ENCODE data around the gene SHISA6.
"Not testable (repeated sequence)": the region's sequence is repeated elsewhere in the genome, so short reads cannot be mapped to it uniquely, and the experiment has no call there.

SHISA6 gene

DNA sequence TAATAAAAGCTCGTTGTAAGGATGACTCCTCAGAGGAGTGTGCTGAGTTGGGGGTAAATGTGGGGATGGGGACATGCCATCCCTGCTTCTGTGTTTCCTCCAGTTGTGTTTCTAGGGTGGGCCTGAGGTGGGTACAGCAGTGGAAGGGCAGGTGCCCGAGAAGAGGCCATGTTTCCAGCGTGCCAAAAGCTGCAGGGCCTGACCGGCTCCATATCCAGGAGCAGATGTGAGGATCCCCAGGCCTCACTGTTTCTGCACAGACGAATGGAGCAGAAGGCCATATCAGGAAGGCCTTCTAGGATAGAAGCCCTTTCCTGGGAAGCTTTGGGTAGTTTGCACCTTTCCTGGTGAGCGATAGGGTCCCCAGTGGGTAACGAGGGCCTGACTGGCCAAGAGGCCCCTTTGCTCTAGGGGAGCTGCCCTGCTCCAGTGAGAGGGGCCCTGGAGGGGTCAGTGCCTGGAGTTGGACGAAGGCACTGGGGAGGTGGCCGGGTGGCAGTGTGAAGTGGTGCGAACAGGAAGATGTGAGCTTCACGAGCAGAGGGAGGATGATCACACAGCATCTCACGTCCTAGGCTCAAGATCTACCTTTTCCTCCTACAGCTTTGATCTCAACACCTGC, 62.9 kb downstream of the SHISA6 start:
- no peak for DNase-seq (ENCODE audit: low read depth)

DNA sequence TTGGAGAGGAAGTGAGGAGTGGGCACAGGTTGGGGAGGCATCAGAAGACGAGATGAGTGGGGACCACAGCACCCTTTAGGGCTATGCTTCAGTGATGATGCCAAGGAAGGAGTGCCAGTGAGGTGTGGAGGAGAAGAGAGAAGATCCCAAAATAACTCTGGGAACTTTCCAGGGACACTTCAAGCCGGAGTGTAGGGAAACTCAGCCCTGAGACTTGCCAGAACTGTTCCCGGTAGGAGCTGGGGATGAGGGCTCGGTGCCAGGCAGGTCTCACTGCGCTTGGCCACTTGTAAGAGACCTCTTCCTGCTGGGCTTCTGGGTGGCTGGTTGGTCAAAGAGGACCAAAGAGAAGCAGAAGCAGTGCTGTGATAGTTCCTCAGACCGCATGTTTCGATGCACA, 63.6 kb downstream of the SHISA6 start:
- no peak for DNase-seq (ENCODE audit: low read depth)

DNA sequence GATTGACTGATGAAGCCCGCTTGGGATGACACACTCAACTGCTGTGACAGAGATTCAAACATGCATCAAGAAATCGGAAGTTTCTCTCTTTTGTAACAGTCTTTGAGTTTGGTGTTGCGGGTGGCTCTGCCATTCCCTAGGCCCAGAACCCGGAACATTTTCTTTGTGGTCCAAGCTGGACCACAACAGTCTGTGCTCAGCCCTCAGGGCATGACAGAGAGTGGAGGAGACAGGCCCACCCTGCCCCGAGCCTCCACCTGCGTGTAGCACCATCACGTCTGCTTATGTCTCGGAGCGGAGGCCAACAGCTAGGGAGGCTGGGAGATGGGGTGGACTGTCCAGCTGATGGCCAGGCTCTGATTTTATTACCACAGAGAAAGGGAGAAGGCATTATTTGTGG, 64.5 kb downstream of the SHISA6 start:
- no peak for DNase-seq (ENCODE audit: low read depth)

DNA sequence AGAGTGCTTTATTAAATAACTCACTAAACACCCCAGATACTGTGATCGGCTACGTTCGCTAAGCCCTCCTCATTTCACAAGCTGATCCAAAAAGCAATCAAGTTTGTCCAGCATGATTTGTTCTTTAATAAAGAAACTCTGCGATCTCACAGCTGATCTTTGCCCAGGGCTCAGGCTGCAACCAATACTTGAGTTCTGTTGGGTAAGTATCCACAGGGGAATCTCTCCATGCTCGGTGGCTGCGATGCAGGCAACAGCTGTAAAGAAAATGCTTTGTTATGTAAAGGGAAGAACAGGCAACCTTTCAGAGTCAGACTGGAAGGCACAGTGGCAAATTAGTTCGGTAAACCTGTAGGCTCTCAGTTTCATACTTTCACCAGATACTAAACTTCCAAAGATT, 67.5 kb downstream of the SHISA6 start:
- DNase-seq (ENCODE audit: low read depth): no peak

DNA sequence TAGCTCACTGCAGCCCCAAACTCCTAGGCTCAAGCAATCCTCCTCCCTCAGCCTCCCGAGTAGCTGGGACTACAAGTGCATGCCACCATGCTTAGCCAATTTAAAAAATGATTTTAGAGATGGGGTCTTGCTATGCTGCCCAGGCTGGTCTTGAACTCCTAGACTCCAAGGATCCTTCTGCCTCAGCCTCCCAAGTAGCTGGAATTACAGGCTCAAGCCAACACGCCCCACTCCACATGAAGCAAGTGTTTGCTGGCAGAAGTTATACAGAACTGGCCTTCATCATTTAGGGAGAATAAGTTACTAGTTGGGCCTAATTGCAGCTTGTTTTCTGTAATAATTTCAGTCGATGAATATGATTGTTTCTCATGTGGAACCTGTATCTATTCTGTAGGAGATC, 68.0 kb downstream of the SHISA6 start:
- DNase-seq (ENCODE audit: low read depth): no peak

DNA sequence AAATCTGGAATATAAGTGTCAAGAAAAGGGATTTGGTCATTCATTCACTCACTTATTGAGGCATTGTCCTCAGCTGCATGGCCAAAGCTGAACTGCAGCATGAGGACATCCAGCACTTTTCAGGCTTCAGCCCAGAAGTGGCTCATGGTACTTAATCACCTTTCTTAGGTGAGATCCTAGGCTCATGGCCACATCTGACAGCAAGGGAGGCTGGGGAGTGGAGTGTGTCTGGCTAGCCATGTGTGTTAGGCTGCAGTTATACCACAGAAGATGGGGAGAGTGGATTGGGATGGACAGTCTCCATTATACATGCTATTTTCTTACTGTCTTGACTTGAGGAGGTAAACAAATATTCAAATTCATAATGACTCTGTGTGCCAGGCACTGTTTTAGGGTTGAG, 68.8 kb downstream of the SHISA6 start:
- no peak for DNase-seq (ENCODE audit: low read depth)

DNA sequence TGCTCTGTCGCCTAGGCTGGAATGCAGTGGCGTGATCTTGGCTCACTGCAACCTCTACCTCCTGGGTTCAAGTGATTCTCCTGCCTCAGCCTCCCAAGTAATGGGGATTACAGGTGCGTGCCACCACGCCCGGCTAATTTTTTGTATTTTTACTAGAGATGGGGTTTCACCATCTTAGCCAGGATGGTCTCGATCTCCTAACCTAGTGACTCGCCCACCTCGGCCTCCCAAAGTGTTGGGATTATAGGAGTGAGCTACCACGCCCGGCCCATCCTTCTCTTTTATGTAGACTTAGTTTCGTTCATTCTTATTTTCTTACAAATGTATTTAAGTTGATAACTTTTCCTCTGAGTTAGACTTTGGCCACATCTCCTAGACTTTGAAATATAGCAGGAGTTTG, 75.4 kb downstream of the SHISA6 start:
- not testable (repeated sequence) for DNase-seq (ENCODE audit: low read depth)

DNA sequence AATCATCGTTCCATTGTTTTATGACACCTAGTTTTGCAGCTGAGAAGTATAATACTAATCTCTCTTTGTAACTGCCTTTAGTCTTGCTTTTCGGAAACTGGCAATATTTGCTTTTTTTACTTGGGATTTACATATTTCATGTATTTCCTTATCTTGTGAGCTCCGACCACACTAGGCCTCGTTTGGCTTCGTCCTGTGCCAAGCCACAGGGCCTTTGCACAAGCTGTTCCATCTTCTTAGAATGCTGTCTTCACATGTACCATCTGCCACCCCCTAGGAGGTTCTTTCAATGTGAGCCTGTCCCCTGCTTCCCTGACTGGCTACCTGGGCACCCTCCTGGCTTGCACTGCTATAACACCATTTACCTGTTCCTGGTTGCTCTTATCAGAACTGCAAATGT, 77.2 kb downstream of the SHISA6 start:
- DNase-seq (ENCODE audit: low read depth): no peak

DNA sequence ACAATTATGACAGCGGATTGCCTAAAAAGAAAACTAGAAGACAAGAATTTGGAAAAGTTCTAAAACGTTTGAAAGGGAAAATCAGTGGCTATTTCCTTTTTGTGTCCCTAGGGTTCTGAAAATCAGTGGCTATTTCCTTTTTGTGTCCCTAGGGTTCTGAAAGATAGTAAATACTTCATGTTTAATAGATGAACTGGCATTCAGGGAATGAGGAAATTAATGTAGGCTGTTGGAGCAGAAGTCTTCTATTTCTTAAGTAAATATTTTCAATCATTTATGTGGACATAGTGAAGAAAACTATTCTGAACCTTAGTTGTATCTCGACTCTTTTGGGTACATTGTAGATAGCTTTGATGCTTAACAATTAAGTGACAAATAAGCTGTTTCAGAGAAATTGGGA, 78.9 kb downstream of the SHISA6 start:
- no peak for DNase-seq (ENCODE audit: low read depth)

DNA sequence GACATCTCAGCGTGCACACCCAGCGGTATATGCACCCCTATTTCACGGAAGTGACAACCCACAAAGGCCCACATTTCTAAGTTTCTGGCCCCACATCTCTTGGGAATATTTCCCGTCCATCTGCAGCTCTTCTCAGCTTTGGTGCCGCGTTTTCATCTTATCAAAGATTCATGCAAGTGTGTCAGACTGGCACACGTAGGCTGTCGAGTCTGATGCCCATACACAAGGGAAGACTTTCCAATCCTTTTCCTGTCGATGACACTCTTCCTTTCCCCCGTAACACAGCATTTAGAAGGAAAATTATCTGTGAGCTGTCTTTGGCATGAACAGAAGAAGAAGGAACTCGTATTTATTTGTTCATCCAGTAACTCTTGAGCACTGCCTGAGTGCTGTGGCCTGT, 83.0 kb downstream of the SHISA6 start:
- no peak for DNase-seq (ENCODE audit: low read depth)

DNA sequence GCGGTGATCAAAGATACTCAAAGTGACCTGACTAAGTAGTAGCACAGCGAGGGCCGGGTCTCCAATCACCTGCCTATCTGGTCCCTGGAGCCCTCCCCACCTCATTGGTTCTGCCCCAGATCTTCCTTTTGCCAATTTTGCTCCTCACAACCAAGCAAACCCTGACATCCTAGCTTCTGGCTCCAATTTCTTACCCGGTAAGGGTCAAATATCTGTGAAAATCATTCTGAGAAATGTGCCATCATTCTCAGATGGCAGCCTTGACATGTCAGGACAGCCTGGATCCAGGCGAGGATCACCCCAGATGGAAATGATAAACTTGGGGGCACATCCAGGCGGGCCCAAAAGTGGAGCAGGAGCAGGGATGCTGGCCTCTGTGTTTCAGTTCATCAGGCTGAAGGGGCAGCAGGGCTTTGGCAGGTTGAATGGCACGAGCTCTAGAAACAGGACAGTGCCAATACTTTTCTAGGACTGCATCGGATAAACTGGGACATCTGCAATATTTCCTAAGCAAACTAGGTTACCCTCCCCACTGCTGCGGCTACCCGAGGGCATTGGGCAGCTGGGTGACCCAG, 83.9 kb downstream of the SHISA6 start:
- no peak for DNase-seq (ENCODE audit: low read depth)

DNA sequence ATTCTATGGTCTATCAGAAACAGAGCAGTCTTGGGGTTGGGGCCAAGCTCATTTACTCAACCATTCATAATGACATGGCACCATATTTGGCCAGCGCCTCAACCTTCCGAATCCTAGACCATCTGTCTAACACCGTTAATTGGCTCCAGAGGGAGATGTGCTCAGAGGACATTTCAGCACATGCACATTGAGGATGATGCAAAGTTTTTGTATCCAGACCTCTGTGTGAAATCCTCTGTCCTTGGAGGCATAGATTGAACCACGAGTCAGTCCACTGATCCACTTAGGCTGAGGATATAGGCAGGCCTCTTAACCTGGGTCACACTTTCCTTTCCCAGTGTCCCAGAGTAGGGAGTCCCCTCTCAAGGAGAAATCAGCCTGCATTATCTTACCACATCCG, 85.5 kb downstream of the SHISA6 start:
- no peak for DNase-seq (ENCODE audit: low read depth)

DNA sequence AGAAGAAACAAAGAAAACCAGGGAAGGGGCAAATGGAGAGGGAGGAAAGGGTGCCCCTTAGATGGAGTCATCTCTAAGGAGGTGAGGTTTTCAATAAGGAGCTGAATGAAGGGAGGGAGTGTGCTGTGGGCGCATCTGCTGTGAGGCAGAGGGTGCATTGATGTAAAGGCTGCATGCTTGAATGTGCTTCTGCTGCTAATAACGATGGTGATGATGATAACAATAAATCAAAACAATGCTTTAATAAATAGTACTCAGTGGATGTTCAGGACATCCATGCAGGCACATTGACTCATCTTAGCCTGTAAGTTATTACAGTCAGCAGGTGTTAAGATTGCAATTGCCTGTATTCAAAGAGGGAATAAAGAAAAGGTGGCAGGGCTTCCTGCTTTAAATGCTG, 87.8 kb downstream of the SHISA6 start:
- no peak for DNase-seq (ENCODE audit: low read depth)

DNA sequence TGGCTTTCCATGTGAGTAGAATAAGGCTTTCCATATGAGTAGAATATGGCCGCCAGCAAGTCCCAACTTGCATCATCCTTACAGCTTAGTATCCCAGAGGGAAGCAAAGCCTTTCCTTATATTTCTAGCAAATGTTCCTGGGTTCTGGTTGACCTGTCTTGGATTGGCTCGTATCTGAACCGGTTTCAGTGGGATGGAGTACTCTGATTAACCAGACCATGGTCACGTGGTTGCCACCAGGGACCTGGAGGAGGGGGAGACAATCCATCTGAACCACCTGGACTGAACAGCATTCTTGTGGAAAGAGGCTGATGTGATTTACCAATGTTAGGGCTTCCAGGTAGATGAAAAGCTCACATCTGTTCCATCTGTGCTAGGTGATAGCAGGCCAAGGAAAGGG, 89.0 kb downstream of the SHISA6 start:
- no peak for DNase-seq (ENCODE audit: low read depth)

DNA sequence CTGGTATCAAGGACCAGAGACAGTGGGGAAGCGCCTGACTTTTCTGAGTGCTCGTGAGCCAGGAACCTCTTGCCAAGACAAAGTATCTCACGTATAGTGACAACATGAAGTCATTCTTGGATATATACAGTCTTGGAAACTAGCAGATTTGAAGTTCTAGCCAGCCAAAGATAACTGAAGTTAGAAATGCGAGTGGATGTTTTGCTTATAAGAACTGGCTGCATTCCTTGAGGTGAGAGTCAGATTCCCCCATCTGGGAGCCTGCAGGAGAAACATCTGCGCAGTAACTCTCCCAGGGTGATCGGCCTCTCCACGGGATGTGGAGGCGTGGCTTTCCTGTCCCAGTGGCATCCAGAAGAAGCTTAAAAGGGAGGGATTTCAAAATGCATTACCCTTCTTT, 89.8 kb downstream of the SHISA6 start:
- DNase-seq (ENCODE audit: low read depth): peak; percentile 29

DNA sequence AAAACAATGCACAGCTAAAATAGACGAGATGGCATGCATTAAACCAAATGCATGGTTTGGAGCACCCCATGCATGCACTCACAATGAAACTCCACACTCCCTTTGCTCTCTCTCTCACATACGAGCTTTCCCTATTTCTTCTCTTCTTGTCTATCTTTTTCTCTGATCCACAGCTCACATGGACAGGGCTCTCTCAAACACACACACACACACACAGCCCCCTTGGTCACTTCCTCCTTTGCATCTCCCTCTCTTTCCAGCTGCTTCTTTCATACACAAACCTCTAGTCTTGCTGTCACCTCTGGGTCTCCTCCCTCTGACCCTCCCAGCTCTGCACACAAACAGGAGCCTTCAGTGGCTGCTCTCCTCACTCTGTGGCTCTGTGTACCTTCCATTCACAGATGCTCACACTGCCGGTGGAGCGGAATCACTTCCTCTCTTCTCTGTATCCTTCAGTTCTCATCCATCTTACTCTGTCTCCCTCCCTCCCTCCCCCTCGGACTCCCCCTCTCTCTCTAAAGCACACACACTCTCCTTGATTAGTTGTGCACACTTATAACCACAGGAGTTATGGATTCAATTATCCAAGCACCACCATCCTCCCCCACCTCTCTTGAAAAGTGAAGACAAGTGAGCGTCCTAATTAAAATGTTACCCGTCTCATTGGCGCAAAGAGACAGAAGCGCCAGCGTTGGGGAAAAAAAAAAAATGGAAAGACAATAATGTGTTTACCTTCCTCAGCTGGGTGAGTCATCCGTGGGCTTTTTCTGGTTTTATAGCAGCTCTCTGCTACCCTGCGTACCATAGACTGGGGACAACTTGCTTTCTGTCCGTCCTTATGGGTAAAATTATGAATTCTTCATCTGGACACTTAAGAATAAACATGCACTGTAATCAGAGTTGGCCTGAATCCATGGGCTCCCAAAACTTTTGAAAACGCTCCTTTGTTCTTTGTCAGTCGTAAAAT, 90.8 kb downstream of the SHISA6 start:
- no peak for DNase-seq (ENCODE audit: low read depth)

DNA sequence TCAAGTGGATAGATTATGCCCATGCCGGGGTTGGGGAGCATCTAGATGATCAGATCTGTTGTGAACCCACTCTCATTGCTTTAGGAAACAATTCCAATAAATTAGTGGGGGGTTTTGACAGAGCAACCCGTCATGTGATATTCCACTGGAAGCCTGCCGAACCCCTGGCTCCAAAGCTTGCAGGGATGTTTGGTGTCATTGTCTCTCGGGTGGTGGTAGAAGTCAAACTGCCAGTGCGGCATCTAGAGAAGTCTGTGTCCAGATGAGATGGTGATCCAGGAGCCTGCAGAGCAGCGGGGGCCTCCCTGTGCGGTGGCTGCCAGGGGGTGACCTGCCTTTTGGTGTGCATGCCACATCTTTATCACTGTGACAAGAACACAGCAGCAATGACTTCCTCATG, 91.7 kb downstream of the SHISA6 start:
- DNase-seq (ENCODE audit: low read depth): no peak

DNA sequence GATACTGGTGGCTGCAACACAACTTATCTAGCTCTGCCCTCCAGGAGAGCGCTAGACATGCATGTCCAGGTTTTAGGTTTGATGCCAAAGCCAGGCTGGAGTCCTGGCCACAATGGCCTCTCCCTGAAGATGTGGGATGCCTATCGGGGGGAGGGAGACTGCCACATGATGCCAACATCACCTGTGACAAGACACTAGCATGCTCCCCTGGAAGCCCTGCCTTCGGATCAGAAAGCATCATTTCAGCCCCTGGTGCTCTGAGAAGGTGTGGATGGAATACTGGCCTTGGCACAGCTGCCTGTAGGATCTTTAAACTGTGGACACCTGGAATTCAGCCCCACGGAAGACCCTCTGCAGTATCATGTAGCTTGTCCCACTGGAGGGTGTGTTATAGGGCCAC, 93.5 kb downstream of the SHISA6 start:
- no peak for DNase-seq (ENCODE audit: low read depth)

DNA sequence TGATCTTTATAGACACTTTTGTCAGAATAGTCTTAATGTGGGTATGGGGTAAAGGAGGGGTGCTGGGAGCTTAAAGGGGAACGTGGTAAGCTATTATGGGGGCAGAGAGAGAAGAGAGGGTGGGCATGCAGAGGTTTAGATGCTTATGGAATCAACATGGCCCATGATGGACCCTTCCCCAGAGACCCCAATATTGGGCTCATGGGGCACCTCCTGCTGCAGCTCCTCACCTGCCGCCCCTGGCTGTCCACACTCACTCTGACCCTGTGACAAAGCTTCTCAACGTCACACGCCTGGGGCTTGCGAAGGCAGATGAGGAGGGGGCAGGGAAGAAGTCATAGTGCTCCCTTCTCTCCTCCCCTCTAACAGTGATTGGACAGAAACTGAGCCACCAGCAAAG, 95.3 kb downstream of the SHISA6 start:
- no peak for DNase-seq (ENCODE audit: low read depth)

DNA sequence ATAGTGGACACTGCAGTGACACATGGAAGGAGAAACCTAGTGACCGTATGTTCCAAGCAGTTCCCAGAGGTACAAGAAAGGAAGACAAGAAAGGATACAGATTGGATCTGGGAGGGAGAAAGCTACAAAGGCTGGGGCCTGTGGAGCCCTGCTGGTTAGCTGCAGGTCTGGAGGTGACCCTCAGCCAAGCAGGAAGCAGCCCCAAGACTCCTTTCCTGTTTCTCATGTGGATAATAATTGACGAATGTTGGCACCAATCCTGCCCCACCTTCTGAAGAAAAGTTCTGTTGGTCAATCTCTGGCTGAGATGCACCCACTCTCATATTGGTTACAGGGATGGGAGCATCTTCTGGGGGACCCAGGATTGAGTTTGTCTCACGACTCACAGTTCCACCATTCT, 99.8 kb downstream of the SHISA6 start:
- DNase-seq (ENCODE audit: low read depth): no peak

DNA sequence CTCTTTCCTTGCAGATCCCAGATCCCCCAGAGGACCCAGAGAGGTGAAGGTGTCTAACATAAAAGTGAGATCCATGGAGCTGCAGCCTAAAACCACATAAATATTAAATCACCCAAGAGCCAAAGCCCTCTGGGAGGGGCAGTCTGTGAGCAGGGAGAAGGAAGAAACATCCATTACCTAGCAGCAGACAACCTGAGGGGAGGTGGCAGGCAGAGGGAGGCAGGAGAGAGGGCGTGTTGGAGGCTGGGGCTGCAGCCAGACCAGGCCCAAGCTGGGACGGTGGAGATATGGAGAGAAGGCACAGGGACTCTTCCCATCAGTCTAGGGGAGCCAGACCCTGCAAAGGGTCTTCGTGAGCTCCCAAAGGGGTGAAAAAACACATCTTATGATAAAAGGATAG, 101.1 kb downstream of the SHISA6 start:
- no peak for DNase-seq (ENCODE audit: low read depth)

DNA sequence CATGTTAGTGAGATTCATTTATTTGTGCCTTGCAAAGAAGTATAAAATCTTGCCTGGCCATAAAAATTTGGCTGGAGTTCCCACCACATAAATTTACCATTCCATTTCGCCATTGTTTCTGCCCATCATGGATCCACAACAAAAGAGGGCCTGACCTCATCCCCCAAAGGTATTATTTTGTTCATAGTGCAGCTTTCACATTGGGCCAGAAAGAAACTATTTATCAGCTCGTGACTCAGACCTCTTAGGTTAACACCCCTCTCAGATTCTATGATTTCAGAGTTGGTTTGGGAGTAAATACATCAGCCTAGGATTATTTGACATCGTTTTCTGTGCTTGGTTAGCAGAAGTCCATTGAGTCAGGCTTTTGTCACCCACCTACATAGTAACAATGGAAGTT, 108.1 kb downstream of the SHISA6 start:
- no peak for DNase-seq (ENCODE audit: low read depth)

DNA sequence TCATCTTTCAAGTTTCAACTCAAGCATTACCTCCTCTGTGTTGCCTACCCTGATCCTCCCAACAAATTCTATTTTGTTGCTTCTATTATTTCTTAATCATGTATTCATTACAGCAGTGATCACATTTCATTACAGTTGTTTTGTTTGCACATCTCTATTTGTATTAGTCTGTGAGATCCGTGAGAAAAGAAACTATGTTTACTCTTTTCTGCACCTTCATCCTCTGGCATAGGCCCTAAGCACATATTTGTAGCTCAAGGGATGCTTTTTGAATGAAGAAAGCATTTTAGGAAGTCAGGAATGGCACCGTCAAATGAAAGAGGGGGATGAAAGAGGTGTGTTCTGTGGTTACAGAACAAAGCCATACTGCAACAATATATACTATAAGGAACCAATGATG, 110.5 kb downstream of the SHISA6 start:
- DNase-seq (ENCODE audit: low read depth): no peak

All from iris pigment epithelial cell (primary cell).